ENCODE results near the gene ATOH8.
"Not testable (repeated sequence)": the region's sequence is repeated elsewhere in the genome, so short reads cannot be mapped to it uniquely, and the experiment has no call there.

Gene ATOH8, protein sequence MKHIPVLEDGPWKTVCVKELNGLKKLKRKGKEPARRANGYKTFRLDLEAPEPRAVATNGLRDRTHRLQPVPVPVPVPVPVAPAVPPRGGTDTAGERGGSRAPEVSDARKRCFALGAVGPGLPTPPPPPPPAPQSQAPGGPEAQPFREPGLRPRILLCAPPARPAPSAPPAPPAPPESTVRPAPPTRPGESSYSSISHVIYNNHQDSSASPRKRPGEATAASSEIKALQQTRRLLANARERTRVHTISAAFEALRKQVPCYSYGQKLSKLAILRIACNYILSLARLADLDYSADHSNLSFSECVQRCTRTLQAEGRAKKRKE

DNA sequence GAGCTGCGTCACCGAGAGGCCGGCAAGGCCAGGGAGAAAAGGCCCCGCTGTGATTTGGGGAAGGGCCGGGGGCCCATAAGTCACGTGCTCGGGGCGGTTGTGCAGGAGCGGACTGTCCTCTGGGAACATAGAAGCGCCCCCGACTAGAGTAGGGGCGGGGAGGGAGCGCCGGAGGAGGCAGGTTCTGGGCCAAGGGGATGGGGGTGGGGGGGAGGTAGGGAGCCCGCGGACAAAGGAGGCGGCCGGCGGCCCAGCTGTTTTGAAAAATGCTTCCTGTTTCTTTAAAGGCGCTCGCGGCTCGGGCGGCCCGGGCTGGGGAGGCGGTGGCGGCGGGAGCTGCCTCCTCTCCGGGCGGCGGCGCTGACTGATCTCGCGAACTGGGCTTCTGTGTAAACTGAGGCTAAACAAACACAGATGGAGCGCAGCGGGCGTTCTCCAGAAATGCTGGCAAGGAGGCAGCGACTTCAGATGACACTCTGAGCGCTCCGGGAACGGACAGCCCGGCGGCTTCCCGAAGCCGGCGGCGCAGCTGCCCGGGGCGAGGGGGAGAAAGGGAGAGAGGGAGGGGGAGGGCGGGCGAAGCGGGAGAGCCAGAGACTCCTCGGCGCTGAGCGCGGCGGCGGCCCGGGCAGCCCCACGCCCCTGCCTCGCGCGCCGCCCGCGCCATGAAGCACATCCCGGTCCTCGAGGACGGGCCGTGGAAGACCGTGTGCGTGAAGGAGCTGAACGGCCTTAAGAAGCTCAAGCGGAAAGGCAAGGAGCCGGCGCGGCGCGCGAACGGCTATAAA is at the start of gene ATOH8:
Gene ATOH8, plus strand, starts transcription at position 467 of the 788 bp plus-strand sequence. Its CDS starts 199 bp downstream, at position 666.
- peak; percentile 88 for DNase-seq

DNA sequence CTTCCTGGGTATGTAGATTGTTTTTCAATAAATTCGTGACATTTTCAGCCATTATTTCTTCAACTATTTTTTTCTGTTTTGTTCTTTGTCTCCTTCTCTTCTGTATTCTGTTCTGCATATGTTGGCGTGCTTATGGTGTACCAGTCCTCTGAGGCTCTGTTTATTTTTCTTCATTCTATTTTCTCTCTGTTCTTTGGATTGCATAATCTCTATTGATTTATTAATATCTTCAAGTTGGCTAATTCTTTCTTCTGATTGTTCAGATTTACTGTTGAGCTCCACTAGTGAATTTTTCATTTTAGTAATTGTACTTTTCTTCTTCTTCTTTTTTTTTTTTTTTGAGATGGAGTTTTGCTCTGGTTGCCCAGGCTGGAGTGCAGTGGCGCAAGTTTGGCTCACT is 49.8 kb upstream of the ATOH8 start:
- DNase-seq, result no peak

DNA sequence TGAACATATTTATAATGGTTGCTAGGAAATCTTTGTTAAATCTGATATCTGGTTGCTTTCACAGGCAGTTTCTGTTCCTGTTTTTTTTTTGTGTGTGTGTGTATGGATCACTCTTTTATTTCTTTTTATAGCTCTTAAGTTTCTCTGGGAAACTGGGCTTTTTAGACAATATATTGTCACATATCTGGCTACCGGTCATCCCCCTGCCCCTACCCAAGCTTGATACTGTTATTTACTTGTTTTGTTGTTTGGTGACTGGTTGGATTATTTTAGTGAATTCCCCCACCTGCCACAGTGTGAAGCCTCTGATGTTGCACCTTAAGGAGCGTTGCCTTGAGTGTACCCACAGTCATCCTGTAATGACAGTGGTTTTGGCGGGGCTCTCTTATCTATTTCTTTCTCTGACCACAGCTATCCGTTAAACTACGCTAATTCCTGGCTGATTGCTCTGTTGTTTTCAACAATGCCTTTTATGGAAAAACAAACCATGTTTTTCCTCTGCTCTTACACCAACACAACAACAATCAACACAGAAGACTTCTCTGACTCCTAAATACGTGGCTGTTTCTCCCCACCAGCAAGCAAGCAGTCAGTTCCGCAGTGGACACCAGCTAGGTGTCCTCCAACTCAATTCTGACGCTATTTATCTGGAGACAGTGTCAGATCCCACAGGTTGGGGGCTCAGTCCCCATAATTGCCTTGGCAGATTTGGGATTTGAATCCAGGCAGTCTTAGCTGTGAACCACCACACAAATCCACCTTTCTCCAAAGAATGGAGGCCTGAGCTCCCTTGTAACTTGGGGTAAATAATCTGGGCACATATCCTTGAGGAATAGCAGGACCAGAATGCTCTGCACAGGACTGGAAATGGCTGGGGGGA is 48.8 kb upstream of the ATOH8 start:
- DNase-seq, result no peak

DNA sequence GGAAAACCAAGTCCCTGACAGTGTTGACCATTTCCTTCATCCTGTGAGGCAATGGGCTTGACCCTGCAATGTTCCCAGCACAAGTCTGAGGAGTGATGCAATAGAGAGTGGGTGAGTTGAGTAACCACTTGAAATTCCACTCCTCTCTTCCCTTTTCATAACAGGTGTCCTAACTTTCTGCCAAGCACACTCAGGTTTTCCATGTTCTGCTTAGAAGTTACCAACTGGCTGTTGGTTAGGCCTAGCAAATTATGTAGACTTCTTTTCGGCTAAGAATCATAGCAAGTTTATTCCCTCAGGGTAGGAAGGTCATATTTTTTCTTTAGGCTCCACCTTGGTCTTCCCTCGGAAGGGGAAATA is 48.1 kb upstream of the ATOH8 start:
- DNase-seq, result no peak

DNA sequence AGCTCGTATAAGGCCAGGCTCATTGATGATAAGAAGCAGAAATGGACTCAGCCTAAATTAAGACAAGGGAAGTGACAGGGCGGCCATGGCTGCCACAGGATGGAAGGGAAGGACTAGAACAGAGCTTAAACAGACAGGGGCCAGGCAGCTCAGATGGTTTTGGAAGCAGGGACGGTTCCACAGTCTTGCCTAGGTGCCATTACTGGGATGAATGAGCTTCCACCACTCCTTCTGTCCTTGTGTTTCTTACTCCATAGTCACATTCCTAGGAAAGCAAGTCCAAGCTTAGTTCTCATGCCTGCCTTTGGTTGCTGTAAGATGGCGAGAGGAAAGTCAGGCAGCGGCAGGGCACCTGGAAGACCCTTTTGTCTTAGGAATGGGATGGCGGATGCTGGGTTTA is 47.7 kb upstream of the ATOH8 start:
- DNase-seq, result no peak

DNA sequence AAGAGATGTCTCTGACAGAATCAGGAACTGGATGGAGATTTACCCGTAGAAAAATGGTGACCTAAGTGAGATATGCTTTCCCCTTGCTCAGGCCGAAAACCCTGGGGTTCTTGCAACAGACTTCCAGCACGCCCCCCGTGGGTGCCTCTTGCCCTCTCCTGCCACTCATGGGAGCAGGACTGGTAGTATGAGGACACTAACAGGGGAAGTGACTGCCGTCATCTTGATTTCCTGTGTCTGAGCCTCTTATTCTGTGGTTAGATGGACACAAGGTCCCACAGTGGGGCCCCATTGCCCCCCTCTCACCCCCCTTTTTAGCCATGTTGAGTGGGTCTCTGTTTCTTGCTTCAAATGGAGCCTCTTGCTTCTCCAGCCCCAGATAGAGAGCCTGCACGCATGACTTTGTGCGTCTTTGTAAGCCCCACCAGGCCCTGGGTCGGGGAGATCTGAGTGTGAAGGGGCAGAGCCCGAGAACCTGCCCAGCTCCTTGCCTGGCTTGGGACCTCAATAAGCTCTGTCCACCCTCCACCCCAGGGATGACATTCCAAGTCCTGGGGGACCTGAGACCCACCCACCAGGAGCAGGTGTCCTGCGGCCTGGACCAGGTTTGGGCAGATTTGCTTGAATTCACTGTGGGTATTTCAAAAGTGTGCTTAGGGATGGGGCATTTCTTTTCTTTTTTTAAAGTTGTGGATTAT is 47.0 kb upstream of the ATOH8 start:
- DNase-seq, result no peak

DNA sequence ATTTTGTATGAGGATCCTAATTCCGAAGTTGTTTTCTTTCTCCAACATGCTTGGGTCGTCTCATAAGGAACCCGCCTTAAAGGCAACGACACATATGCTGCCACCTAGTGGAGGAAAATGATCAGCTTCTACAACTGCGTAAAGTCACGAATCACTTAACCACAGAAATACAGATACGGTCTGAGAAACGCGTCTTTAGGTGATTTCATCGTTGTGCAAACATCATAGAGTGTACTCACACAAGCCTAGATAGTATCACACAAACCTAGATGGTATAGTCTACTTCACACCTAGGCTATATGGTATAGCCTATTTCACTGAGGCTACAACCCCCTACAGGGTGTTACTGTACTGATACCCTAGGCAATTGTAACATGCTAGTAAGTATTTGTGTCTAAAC is 46.5 kb upstream of the ATOH8 start:
- peak; percentile 72 for DNase-seq

DNA sequence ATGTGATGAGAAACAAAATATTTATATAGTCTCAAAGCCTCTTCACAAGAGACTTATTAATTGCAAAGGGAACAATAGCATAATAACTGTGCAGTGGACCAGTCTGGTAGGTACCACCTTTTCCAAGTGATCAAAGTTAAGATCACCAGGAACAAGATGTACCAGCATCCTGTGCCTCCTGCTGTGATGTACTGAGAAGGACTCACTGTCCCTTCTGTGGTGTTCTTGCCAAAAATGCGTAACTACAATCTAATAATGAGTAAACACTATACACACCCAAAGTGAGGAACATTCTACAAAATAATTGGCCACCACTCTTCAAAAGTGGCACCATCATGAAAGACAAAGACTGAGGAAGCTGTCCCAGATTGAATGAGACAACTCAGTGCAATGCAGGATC is 45.1 kb upstream of the ATOH8 start:
- DNase-seq, result no peak

DNA sequence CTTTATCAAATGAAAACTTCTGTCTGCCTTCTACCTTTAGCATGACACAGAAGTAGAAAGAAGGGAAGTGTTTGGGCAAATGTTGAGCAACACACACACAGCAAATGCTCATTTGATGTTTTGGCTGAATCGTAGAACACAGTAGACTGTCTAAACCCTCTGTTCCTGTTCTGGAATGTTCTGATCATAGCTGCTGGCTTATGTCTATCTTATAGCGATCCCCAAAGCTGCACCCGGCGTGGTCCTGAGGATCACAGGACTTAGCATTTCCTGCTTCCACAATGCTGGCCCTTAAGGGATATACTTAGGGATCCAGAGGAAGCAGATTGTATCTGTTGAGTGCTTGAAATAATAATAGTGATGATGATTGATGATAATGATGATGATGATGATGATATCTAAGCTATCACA is 44.4 kb upstream of the ATOH8 start:
- DNase-seq, result no peak

DNA sequence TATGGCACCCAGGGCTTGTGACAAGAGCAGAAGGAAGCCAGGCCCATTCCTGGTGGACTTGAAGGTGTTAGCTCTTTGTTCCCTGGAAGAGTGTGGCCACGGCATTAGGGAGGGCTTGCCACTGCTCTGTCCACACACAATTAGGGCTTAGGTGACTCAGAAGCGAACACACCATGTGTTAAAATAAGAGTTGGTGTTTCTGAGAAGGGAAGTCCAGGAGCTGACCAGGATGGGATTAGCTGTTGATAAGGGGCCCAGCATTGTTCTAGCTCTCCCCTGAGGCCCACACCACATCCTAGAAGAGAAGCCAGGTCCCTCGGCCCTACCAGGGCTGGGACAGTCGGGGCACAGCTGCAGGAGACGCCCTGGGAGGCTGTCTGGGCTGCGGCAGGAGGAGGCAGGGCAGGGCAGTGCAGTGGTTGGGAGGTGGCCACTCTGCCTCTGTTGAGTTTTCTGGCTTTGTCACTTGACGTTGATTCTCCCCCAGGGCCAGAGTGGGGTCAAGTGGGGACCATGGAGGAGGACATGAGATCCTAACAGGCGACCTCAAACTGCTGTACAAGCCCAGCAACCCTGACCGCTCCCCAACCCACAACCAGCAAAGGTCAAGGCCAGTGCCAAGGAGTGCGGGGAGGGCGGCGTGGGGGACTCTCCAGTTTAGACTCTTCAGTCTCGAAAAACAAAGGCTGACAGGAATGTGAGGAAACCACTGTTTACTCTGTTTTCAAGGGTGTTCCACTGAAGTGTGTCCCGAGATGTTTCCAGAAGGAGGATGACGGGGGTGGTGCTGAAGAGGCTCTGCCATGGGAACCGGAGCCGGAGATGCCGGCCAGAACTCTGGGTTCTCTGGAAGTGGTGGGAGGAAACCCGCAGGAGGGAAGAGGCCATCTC is 42.9 kb upstream of the ATOH8 start:
- no peak for DNase-seq

DNA sequence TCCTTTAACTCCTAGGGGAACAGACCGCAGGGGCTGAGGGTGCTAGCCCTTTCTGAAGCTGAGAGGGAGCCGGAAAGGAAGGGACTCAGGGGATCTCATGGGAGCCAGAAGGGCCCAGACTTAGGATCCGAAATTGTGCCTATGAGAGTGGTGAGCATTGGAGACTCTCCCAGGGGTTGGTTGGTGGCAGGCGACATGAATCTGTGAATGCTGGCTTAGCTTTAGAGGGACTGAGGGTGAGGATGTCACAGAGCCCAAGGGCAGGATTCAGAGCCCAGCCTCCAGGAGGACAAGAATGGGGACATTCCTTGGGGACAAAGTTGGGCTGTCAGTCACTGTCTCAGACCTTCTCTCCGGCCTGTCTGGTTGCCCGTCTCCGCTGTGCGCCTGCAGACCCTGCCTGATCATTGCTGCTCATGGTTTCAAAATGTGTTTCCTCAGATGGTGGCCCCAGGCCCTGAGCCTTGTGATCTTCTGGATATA is 42.2 kb upstream of the ATOH8 start:
- no peak for DNase-seq

DNA sequence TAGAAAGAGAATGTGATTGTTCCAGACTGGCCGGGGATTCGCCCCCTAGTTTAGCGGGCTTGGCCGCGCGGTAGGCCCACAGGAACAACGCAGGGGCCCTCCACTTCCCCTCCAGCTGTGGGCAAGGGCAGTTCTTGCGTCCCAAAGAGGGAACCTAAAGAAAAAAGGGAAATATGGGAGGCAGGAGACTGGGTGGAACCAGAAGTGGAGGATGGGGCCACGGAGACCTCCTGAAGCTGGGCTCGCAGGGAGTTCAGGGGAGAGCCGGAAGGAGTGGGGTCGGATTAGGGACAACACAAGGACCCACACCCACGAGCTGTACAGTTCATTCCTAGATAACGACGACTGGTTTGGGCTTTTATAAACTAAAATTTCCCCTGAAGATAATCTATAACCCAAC is 41.5 kb upstream of the ATOH8 start:
- no peak for DNase-seq

DNA sequence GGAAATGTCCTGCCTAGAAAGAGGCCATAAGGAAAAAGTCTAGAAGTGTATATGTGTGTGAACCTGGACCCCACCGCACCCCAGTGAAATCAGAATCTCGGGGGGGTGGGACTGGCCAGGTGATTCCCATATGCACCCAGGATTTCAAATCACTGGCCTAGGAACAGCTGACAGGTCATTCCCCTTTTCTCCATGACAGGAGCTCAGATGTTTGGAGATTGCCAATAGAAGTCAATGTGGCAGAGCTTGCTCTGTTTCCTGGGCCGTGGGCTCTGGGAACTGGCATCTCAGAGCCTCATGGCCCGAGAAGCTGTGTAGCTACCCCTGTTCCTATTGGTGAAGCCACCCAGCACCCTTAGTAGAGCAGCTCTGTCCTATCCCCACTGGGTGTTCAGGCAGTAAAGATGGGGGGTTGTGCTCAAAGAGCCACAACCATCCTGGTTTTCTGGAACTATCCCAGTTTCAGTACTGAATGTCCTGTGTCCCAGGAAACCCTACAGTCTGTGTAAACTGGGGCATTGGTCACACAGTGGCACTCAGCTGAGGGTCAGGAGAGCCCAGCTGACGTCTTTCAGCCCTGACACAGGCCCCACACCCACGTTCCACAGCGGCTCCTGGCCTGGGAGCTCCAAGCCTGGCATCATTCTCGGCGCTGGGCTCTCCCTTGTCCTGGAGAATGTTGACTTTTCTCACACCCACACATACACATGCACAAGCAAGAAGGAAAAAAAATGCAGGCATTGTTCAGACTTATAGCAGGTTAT is 40.8 kb upstream of the ATOH8 start:
- no peak for DNase-seq

DNA sequence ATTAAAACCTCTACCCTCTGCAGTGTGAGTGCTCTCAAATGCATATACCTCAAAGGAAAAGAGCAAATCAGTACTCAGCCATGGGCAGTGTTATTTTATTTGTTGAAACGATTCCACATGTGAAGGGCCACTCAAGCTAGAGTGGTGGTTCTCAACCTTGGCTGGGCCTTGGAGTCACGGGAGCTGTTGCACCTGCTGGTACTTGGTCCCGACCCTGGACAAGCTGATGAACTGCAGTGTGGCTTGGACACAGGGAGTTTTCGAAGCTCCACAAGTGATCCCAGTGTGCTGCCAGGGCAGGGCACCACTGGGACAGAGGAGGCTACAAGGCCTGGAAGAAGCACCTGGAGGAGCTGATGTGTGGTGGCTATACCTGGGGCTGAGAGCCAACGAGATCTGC is 40.0 kb upstream of the ATOH8 start:
- DNase-seq, result no peak

DNA sequence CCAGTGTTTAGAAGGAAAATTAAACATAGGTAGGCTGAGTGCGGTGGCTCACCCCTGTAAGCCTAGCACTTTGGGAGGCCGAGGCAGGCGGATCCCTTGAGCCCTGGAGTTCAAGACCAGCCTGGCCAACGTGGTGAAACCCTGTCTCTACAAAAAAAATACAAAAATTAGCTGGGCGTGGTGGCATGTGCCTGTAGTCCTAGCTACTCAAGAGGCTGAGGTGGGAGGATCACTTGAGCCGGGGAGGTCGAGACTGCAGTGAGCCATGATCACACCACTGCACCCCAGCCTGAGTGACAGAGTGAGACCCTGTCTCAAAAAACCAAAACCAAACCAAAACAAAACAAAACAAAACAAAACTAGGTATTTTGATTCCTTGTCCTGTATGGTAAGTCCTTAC is 39.4 kb upstream of the ATOH8 start:
- not testable (repeated sequence) for DNase-seq

DNA sequence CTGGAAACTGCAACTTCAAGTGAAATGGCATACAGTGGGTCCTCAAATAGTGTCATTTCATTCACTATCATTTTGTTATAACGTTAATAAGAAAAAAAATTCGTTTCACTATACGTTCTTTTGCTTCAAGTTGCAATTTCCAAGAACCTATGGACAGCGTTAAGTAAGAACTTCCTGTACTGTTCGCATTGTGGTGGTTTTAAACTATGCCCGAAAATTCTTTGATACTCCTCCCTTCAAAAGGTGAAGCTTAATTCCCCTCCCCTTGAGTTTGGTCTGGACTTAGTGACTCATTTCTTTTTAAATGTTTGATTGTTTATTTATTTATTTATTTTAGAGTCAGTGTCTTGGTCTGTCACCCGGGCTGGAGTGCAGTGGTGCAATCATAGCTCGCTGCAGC is 39.0 kb upstream of the ATOH8 start:
- DNase-seq, result no peak

DNA sequence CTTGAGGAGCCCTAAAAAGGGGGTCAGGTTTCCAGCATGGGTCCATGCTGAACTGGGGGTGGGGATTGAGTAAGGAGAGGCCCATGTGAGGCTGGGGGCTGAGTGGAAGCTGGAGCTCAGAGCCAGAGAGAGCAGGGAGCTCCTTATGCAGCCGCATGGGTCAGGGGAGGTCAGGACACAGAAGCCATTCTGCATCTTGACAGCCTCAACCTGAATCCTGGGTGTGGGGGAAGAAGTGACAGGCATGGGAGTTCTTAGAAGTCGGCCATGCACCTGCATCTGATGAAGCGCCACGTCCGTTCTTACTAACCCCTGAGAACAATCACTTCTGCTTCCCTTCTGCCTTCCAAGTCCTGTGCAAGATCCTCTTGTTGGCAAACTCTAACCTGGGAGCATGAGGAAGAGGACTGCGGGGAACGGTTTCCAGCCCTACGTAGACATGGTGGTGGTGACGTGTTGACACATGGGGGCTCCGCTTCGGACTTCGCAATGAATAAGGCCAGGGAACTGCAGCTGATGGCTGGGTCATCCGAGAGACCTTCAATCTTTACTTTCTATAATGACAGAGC is 37.4 kb upstream of the ATOH8 start:
- no peak for DNase-seq

DNA sequence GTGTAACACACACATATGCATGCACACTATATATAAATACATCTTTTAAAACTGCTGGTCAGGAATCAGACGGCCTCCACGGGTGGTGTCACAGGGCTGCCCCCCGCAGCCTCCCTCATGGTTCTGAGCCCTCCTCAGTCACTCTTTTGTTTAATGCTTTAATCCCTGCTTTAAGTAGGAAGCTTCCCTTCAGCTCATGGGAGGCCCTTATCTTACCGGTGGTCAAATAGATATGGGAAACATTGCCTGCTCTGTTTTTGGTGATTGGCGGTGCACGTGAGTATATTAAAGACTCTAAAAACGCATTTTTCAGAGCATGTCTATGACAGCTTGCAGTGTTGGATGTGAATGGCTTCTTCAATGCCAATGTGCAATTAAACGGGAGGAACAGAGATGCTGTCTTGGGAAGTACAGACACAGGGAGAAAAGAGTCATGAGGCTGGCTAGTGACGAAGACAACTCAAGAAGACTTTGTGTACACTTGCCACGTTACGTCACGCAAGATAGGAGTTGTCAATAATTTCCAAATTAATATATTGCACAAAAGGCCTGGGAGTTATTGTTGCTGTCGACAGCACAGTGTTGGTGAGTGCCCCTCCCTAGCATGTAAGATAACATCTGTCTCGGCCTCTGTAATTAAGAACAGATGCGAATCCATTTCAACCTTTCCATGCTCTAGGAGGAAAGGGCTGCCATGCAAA is 36.3 kb upstream of the ATOH8 start:
- no peak for DNase-seq

DNA sequence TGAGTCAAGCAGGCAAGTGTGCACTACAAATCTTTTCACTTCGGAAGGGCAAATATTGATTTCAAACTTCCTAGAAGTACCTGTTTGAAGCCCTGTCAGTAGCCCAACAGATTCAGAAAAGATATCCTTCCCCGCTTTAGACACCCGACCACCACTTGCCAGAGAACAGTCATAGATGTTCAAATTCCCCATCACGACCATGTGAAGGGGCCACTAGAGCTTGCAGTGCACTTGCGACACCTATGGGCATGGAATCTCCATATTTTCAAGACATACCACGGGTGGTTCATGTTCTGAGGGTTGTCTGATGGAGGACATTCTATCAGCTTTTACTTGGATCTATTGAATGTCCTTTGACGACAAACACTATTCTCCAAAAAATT is 35.8 kb upstream of the ATOH8 start:
- DNase-seq, result no peak
